Gastroesophageal sphincter (tissue), 4 donors: Measurements from ENCODE around the gene CLDN15. TPM values are rescaled to one million over a fixed set of nuclear protein-coding genes. Genes with fewer than 3 reads are reported as not detected.

Source experiments
- ATAC-seq: fragments of 150-250 bp; one replicate; pipeline ENCODE4 v1.9.1; 2016; ENCODE audit warnings: mild to moderate bottlenecking, moderate library complexity
- H3K27ac ChIP-seq, 4 donors: fragments of 200-600 bp; sonication (generic) in 3 of 4; 1 replicate in 3 of 4; 2 replicates in 1 of 4; pipeline ENCODE4 v1.5.1; 2016 to 2019
- H3K27me3 ChIP-seq: fragments of 200-600 bp; sonication (generic); one replicate; pipeline ENCODE4 v1.5.1; 2019
- H3K36me3 ChIP-seq, 2 donors: fragments of 200-600 bp; sonication (generic); one replicate each; pipeline ENCODE4 v1.5.1; 2019; ENCODE audit warnings: control low read depth in 1 of 2
- H3K4me1 ChIP-seq, 3 donors: fragments of 200-600 bp; sonication (generic); 1 replicate in 2 of 3; 2 replicates in 1 of 3; pipeline ENCODE4 v1.5.1; 2016 to 2019; ENCODE audit warnings: control low read depth in 2 of 3
- H3K4me3 ChIP-seq, 2 donors: fragments of 200-600 bp; sonication (generic); one replicate each; pipeline ENCODE4 v1.5.1; 2019; ENCODE audit warnings: mild to moderate bottlenecking in 1 of 2, moderate library complexity in 1 of 2
- H3K9me3 ChIP-seq, 3 donors: fragments of 200-600 bp; sonication (generic); one replicate each; pipeline ENCODE4 v1.5.1; 2017 to 2019; ENCODE audit warnings: control low read depth in 2 of 3
- EP300 ChIP-seq: sonication (generic); formaldehyde crosslinking; IDR thresholded peaks from one replicate; pipeline ENCODE4 v1.6.1; 2017; ENCODE audit warnings: antibody characterized with exemption, mild to moderate bottlenecking
- POLR2A ChIP-seq, 2 donors: fragments of 450-650 bp; IDR thresholded peaks; one replicate each; pipeline ENCODE4 v1.6.1; 2017; ENCODE audit warnings: antibody characterized with exemption in 2 of 2, mild to moderate bottlenecking in 2 of 2, moderate library complexity in 1 of 2
- POLR2AphosphoS5 ChIP-seq: sonication (generic); formaldehyde crosslinking; IDR thresholded peaks from one replicate; pipeline ENCODE4 v1.6.1; 2017; ENCODE audit warnings: antibody characterized with exemption
- WGBS, 2 donors: methylation state at CpG; one replicate each; pipeline ENCODE4 v1.1.5; 2018; ENCODE audit warnings: low coverage in 1 of 2; 5-methylcytosine and 5-hydroxymethylcytosine counted together
- total RNA-seq, 4 donors: library from RNA; depleted of rRNA; stranded (reverse); fragments of >200 nt; gene quantifications; one replicate each; pipeline ENCODE4 v1.1.0, GENCODE V29; 2016
- TF ChIP-seq, protein P1 (sequence below), 4 experiments: fragments of 200-600 bp in 2 of 4; fragments of 450-650 bp in 2 of 4; sonication (generic) in 1 of 4; IDR thresholded peaks; one replicate each; pipeline ENCODE4 v1.5.1; 2017 to 2019; ENCODE audit warnings: antibody characterized with exemption in 4 of 4, mild to moderate bottlenecking in 2 of 4, moderate library complexity in 2 of 4

Gene CLDN15
- total RNA-seq, 4 donors from 2014 or later, result 4.4 to 6.8 (median 5.0) TPM

GRCh38 chr7:101231644-101232043 is 6.0 kb downstream of the CLDN15 start:
- ATAC-seq, result no peak
- Histone ChIP-seq H3K9me3 (no peaks in the 10 kb centered on the region), H3K4me3 (no peak overlapping the region), H3K27ac (peak overlapping the region in 1 of 4 donors; percentile 0), H3K27me3 (peaks cover 12% of the 10 kb centered on the region), H3K36me3 (peaks cover 0 to 51% of the 10 kb centered on the region in 2 donors), H3K4me1 (peaks cover 0 to 24% (median 6%) of the 10 kb centered on the region in 3 donors)
- 86% methylated on average over 1 of the region's 7 CpGs; no CpG with 5 or more reads in 1 of the 2 donors for WGBS, 2 donors
- no peak for TF ChIP-seq EP300
- TF ChIP-seq, protein P1, sequence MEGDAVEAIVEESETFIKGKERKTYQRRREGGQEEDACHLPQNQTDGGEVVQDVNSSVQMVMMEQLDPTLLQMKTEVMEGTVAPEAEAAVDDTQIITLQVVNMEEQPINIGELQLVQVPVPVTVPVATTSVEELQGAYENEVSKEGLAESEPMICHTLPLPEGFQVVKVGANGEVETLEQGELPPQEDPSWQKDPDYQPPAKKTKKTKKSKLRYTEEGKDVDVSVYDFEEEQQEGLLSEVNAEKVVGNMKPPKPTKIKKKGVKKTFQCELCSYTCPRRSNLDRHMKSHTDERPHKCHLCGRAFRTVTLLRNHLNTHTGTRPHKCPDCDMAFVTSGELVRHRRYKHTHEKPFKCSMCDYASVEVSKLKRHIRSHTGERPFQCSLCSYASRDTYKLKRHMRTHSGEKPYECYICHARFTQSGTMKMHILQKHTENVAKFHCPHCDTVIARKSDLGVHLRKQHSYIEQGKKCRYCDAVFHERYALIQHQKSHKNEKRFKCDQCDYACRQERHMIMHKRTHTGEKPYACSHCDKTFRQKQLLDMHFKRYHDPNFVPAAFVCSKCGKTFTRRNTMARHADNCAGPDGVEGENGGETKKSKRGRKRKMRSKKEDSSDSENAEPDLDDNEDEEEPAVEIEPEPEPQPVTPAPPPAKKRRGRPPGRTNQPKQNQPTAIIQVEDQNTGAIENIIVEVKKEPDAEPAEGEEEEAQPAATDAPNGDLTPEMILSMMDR (IDR thresholded peaks at IDR 0.05), result no peak
- TF ChIP-seq POLR2A (IDR thresholded peaks at IDR 0.05), result no peak
- no peak for TF ChIP-seq POLR2AphosphoS5

GRCh38 chr7:101226721-101227120 is 10.9 kb downstream of the CLDN15 start:
- Histone ChIP-seq H3K36me3 (peaks cover 0 to 86% of the 10 kb centered on the region in 2 donors), H3K9me3 (no peaks in the 10 kb centered on the region), H3K27ac (no peak overlapping the region), H3K27me3 (peaks cover 1% of the 10 kb centered on the region), H3K4me1 (peaks cover 0 to 10% (median 0%) of the 10 kb centered on the region in 3 donors), H3K4me3 (no peak overlapping the region)
- TF ChIP-seq EP300 (no peak), POLR2A (IDR thresholded peaks at IDR 0.05) (no peak), POLR2AphosphoS5 (no peak)
- TF ChIP-seq, protein P1 (IDR thresholded peaks at IDR 0.05), result no peak
- no peak for ATAC-seq
- WGBS, 2 donors, result 83 to 91% methylated on average over 6 to 8 of the region's 9 CpGs

DNA sequence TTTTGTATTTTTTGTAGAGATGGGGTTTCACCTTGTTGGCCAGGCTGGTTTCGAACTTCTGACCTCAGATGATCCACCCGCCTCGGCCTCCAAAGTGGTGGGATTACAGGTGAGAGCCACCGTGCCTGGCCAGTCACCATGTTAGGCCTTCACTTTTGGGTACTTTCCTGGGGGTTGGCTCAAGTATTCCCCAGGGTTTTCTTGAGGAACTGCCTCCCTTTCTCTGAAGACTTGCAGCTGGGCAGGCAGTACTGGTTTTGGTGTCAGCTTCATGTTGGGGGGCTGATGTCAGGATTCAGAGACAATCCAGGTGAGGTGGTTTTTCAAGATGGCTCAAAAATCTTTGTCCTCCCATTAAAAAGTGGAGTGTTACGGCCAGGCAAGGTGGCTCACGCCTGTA is 12.0 kb downstream of the CLDN15 start:
- Histone ChIP-seq H3K4me1 (peaks cover 0 to 9% (median 0%) of the 10 kb centered on the region in 3 donors), H3K27me3 (no peaks in the 10 kb centered on the region), H3K9me3 (no peaks in the 10 kb centered on the region), H3K4me3 (no peak overlapping the region), H3K36me3 (peaks cover 0 to 90% of the 10 kb centered on the region in 2 donors), H3K27ac (no peak overlapping the region)
- no peak for ATAC-seq
- TF ChIP-seq POLR2AphosphoS5, result no peak
- TF ChIP-seq POLR2A (IDR thresholded peaks at IDR 0.05), result no peak
- TF ChIP-seq, protein P1 (IDR thresholded peaks at IDR 0.05), result no peak
- TF ChIP-seq EP300, result no peak
- 100% methylated on average over 3 of the region's 6 CpGs; no CpG with 5 or more reads in 1 of the 2 donors for WGBS, 2 donors

GRCh38 chr7:101223528-101223927 is 14.1 kb downstream of the CLDN15 start:
- Histone ChIP-seq H3K36me3 (peaks cover 0 to 73% of the 10 kb centered on the region in 2 donors), H3K4me3 (no peak overlapping the region), H3K4me1 (peaks cover 0 to 30% (median 12%) of the 10 kb centered on the region in 3 donors), H3K27ac (no peak overlapping the region), H3K27me3 (no peaks in the 10 kb centered on the region), H3K9me3 (no peaks in the 10 kb centered on the region)
- WGBS, 2 donors, result 82 to 92% methylated on average over 4 of the region's 15 CpGs
- peak; percentile 8 for ATAC-seq
- TF ChIP-seq POLR2A (IDR thresholded peaks at IDR 0.05) (no peak), EP300 (no peak), POLR2AphosphoS5 (no peak)
- TF ChIP-seq, protein P1 (IDR thresholded peaks at IDR 0.05), result no peak

DNA sequence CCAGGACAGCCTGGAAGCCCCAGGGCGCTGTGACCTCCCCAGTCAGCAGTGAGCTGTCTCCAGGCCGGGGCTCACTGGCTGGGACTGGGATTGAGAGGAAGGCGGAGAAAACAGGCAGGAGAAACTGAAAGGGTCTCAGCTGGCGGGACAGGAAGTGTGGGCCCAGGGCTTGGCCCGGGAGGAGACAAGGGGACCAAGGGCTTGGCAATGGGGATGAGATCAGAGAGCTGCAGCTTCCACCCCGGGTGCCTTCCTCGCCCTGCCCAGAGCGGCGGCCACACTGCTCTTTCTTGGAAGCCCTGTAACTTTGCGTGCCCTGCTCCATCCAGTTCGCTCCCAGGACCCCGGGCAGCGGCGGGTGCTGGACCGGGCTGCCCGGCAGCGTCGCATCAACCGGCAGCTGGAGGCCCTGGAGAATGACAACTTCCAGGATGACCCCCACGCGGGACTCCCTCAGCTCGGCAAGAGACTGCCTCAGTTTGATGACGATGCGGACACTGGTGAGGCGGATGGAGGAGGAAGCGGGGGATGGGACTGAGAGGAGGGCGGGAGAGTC is 15.2 kb downstream of the CLDN15 start:
- Histone ChIP-seq H3K9me3 (no peaks in the 10 kb centered on the region), H3K27ac (no peak overlapping the region), H3K4me1 (peaks cover 0 to 34% (median 12%) of the 10 kb centered on the region in 3 donors), H3K27me3 (no peaks in the 10 kb centered on the region), H3K36me3 (peaks cover 0 to 61% of the 10 kb centered on the region in 2 donors), H3K4me3 (no peak overlapping the region)
- 83 to 94% methylated on average over 2 to 3 of the region's 27 CpGs for WGBS, 2 donors
- TF ChIP-seq POLR2AphosphoS5 (no peak), EP300 (no peak), POLR2A (IDR thresholded peaks at IDR 0.05) (no peak)
- TF ChIP-seq, protein P1 (IDR thresholded peaks at IDR 0.05), result no peak
- no peak for ATAC-seq
